B cell (primary cell): ENCODE measurements around the gene ARHGEF37. TPM values are rescaled to one million over a fixed set of nuclear protein-coding genes. Genes with fewer than 3 reads are reported as not detected.

Experiments
- ATAC-seq: fragments of 200-7000 bp; cut with Tn5 transposase; one replicate; pipeline ENCODE4 v1.10.0; 2021; ENCODE audit warnings: low read depth, mild to moderate bottlenecking, moderate number of reproducible peaks, moderate library complexity
- CTCF ChIA-PET: fragments of 350-600 bp; sonication (Branson Sonifier 250); formaldehyde crosslinking; loops from one replicate; lab custom pipeline; 2021; ENCODE audit warnings: antibody characterized with exemption, inconsistent platforms; lab: Charles Lee
- POLR2A ChIA-PET: fragments of 350-600 bp; sonication (Branson Sonifier 250); formaldehyde crosslinking; loops from one replicate; lab custom pipeline; 2021; ENCODE audit warnings: antibody characterized with exemption; lab: Charles Lee
- DNase-seq: peaks from one replicate; pipeline ENCODE4 v3.0.0; 2013
- H2AFZ ChIP-seq: 2 replicates; pipeline ENCODE4 v1.6.1; 2012; ENCODE audit warnings: mild to moderate bottlenecking, low read depth, low read length; ENCODE audit not compliant: insufficient read depth, poor library complexity, severe bottlenecking
- H3K27ac ChIP-seq, 2 donors: 1 replicate in 1 of 2; 2 replicates in 1 of 2; pipeline ENCODE4 v1.5.1; 2012 to 2013; ENCODE audit warnings: low read length in 2 of 2, mild to moderate bottlenecking in 2 of 2, moderate library complexity in 1 of 2
- H3K27me3 ChIP-seq, 4 experiments: fragments of 200-600 bp in 1 of 4; sonication (generic) in 1 of 4; replicated peaks in 1 of 4; 1 replicate in 2 of 4; 2 replicates in 2 of 4; pipeline versions ENCODE4 v1.6.1 to v1.7.0; 2013 to 2016; ENCODE audit warnings: low read length in 3 of 4, mild to moderate bottlenecking in 2 of 4, mixed read lengths in 1 of 4, moderate library complexity in 1 of 4; ENCODE audit not compliant: insufficient read depth in 4 of 4, control insufficient read depth in 3 of 4; ENCODE audit errors: control extremely low read depth in 1 of 4
- H3K36me3 ChIP-seq, 2 experiments: replicated peaks in 1 of 2; 1 replicate in 1 of 2; 2 replicates in 1 of 2; pipeline versions ENCODE4 v1.6.1 to v1.7.1; 2013; ENCODE audit warnings: low read length in 1 of 2; ENCODE audit not compliant: insufficient read depth in 2 of 2, control insufficient read depth in 1 of 2; ENCODE audit errors: control extremely low read depth in 1 of 2, extremely low read depth in 1 of 2
- H3K4me1 ChIP-seq, 2 donors: fragments of 200-600 bp in 1 of 2; sonication (generic) in 1 of 2; 1 replicate in 1 of 2; 2 replicates in 1 of 2; pipeline versions ENCODE4 v1.5.1 to v1.6.1; 2013 to 2017; ENCODE audit warnings: low read length in 2 of 2; ENCODE audit not compliant: control insufficient read depth in 2 of 2, insufficient read depth in 2 of 2
- H3K4me2 ChIP-seq: replicated peaks from 2 replicates; pipeline ENCODE3; 2012; ENCODE audit warnings: mild to moderate bottlenecking, low read depth, low read length; ENCODE audit not compliant: poor library complexity, severe bottlenecking
- H3K4me3 ChIP-seq, 5 experiments: fragments of 200-600 bp in 1 of 5; sonication (generic) in 1 of 5; 1 replicate in 3 of 5; 2 replicates in 2 of 5; pipeline versions ENCODE4 v1.5.1 to v1.7.0; 2011 to 2016; ENCODE audit warnings: low read length in 4 of 5, mild to moderate bottlenecking in 4 of 5, low read depth in 2 of 5, control low read depth in 1 of 5, moderate library complexity in 1 of 5; ENCODE audit not compliant: insufficient read depth in 1 of 5; ENCODE audit errors: control extremely low read depth in 1 of 5, extremely low read depth in 1 of 5
- H3K79me2 ChIP-seq: fragments of 200-600 bp; sonication (generic); one replicate; pipeline ENCODE4 v1.6.0; 2016; ENCODE audit warnings: low read length; ENCODE audit not compliant: control insufficient read depth, insufficient read depth
- H3K9ac ChIP-seq: fragments of 200-600 bp; sonication (generic); 2 replicates; pipeline ENCODE4 v1.6.1; 2017; ENCODE audit warnings: mild to moderate bottlenecking, low read length, moderate library complexity
- H3K9me3 ChIP-seq, 3 donors: one replicate each; pipeline versions ENCODE4 v1.6.1 to v1.7.1; 2013; ENCODE audit warnings: low read length in 2 of 3; ENCODE audit not compliant: control insufficient read depth in 2 of 3, insufficient read depth in 1 of 3; ENCODE audit errors: control extremely low read depth in 1 of 3
- H4K20me1 ChIP-seq: 2 replicates; pipeline ENCODE4 v1.6.0; 2012; ENCODE audit warnings: mild to moderate bottlenecking, low read length; ENCODE audit not compliant: insufficient read depth, control insufficient read depth, poor library complexity, severe bottlenecking
- H3K27ac Mint-ChIP-seq: one replicate; pipeline ENCODE4 v1.8.0; 2021; ENCODE audit warnings: mixed read lengths
- H3K27me3 Mint-ChIP-seq: one replicate; pipeline ENCODE4 v1.8.0; 2021; ENCODE audit warnings: mixed read lengths
- H3K4me1 Mint-ChIP-seq: one replicate; pipeline ENCODE4 v1.8.0; 2021; ENCODE audit warnings: mixed read lengths
- H3K4me3 Mint-ChIP-seq: one replicate; pipeline ENCODE4 v1.8.0; 2021; ENCODE audit warnings: mixed read lengths
- H3K9me3 Mint-ChIP-seq: one replicate; pipeline ENCODE4 v1.8.0; 2022; ENCODE audit warnings: mixed read lengths; ENCODE audit not compliant: insufficient read depth
- EZH2 ChIP-seq: IDR thresholded peaks from 2 replicates; pipeline ENCODE4 v1.6.1; 2012; ENCODE audit warnings: borderline replicate concordance, low read depth, mild to moderate bottlenecking, moderate library complexity, low read length; ENCODE audit not compliant: insufficient read depth, poor library complexity, severe bottlenecking
- WGBS: methylation state at CpG from one replicate; pipeline ENCODE4 v1.1.5; 2013; ENCODE audit warnings: missing lambda C conversion rate; ENCODE audit not compliant: insufficient coverage; 5-methylcytosine and 5-hydroxymethylcytosine counted together
- intact Hi-C: fragments of 100-400 bp; cut with micrococcal nuclease; formaldehyde crosslinking; loops from one replicate; pipeline ENCODE4 v1.10.0; 2022
- polyA plus RNA-seq: library from polyadenylated mRNA; depleted of rRNA; stranded (reverse); fragments of >200 nt; gene quantifications from 2 replicates; pipeline ENCODE4 v1.2.3, GENCODE V29; 2012
- total RNA-seq, 2 donors: library from RNA; stranded (reverse); fragments of 120-200 nt in 1 of 2; gene quantifications; 1 replicate in 1 of 2; 2 replicates in 1 of 2; pipeline versions ENCODE4 v1.2.3 to v1.2.4, GENCODE V29; 2013 to 2022
- TF ChIP-seq, protein P1 (sequence below): fragments of 200-600 bp; IDR thresholded peaks from one replicate; pipeline ENCODE4 v1.8.0; 2022; ENCODE audit warnings: antibody characterized with exemption, mild to moderate bottlenecking

The ARHGEF37 gene
- total and polyA plus RNA-seq, 2 donors (not counting 1 experiment from before 2014, with no cell fraction given), result 0.06 to 1.7 TPM

DNA sequence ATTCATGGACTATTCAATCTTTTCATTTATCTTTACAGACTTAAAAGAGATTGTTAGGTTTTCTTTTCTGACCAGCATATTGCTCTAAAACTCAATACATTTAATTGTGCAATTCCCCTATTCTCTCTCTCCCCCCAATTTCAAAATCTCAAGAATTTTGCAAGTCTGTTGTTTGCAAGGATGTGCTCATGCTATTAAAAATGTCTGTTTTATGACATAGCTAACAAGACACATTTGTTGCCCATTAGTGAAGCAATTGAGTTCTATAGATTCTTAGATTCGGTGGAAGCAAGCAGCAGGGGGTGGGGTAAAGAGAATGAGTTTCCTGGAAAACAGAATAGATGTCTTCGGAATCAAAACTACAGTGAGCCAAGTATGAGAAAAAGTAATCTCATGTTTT, 21.6 kb upstream of the ARHGEF37 start:
- Histone ChIP-seq H3K27ac (no peak overlapping the region), H4K20me1 (no peaks in the 10 kb centered on the region), H3K27me3 (no peaks in the 10 kb centered on the region), H3K4me1 (no peaks in the 10 kb centered on the region), H3K79me2 (no peaks in the 10 kb centered on the region), H3K9me3 (no peaks in the 10 kb centered on the region), H3K9ac (no peak overlapping the region), H3K4me2 (no peak overlapping the region), H3K36me3 (no peaks in the 10 kb centered on the region), H3K4me3 (no peak overlapping the region), H2AFZ (no peak overlapping the region)
- POLR2A ChIA-PET, result no interaction called here
- H3K9me3 Mint-ChIP-seq, result no peaks in the 10 kb centered on the region
- ATAC-seq (no peak), DNase-seq (no peak)
- 100% methylated on average over 1 of the region's 2 CpGs for WGBS
- TF ChIP-seq EZH2, result no peak
- TF ChIP-seq, protein P1, sequence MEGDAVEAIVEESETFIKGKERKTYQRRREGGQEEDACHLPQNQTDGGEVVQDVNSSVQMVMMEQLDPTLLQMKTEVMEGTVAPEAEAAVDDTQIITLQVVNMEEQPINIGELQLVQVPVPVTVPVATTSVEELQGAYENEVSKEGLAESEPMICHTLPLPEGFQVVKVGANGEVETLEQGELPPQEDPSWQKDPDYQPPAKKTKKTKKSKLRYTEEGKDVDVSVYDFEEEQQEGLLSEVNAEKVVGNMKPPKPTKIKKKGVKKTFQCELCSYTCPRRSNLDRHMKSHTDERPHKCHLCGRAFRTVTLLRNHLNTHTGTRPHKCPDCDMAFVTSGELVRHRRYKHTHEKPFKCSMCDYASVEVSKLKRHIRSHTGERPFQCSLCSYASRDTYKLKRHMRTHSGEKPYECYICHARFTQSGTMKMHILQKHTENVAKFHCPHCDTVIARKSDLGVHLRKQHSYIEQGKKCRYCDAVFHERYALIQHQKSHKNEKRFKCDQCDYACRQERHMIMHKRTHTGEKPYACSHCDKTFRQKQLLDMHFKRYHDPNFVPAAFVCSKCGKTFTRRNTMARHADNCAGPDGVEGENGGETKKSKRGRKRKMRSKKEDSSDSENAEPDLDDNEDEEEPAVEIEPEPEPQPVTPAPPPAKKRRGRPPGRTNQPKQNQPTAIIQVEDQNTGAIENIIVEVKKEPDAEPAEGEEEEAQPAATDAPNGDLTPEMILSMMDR, result no peak
- intact Hi-C loops, result loop anchor here (5.0 kb wide), 1 partner anchor 827 kb away; no protein-coding TSS in a partner anchor
- CTCF ChIA-PET, result interaction anchor here (1.0 to 5.0 kb wide), 2 partner anchors 177 to 242 kb away, joined by 3 to 67 read pairs; partner anchors contain the start of gene IL17B
- H3K27me3 Mint-ChIP-seq, result no peaks in the 10 kb centered on the region
- H3K4me3 Mint-ChIP-seq, result no peak overlapping the region
- no peak overlapping the region for H3K27ac Mint-ChIP-seq
- H3K4me1 Mint-ChIP-seq, result no peaks in the 10 kb centered on the region

DNA sequence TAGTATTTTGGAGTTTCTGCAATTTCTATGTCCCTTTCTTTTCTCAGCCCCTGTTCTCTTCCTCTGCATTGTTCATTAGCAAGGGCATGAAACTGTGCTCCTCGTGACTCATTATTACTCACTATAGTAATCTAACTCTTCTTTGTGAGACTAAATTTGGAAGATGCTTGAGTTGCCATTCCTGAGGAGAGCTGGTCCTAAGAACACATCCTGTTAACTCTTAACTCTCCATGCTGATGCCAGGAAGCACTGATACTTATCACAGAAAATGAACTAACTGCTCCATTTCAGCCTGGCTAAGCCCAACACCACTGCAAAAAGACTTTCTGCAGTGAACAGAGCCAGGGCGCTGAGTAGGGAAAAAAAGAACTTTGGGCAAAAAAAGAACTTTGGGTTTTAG, 19.4 kb upstream of the ARHGEF37 start:
- H3K4me2 ChIP-seq, result no peak overlapping the region
- H3K9ac ChIP-seq, result no peak overlapping the region
- POLR2A ChIA-PET, result no interaction called here

More for the DNA sequence above, 19.4 kb upstream of the ARHGEF37 start:
- Mint-ChIP-seq H3K4me3 (no peak overlapping the region), H3K4me1 (no peaks in the 10 kb centered on the region), H3K27me3 (no peaks in the 10 kb centered on the region), H3K9me3 (no peaks in the 10 kb centered on the region), H3K27ac (no peak overlapping the region)
- ATAC-seq (no peak), DNase-seq (no peak)
- no peak for TF ChIP-seq EZH2
- TF ChIP-seq, protein P1, result no peak
- Histone ChIP-seq H3K27ac (no peak overlapping the region), H3K9me3 (no peaks in the 10 kb centered on the region), H4K20me1 (no peaks in the 10 kb centered on the region), H3K36me3 (no peaks in the 10 kb centered on the region), H3K27me3 (no peaks in the 10 kb centered on the region), H3K4me3 (no peak overlapping the region), H3K4me1 (no peaks in the 10 kb centered on the region), H2AFZ (no peak overlapping the region), H3K79me2 (no peaks in the 10 kb centered on the region)
- CTCF ChIA-PET, result interaction anchor here (0.8 to 5.0 kb wide), 7 partner anchors 10 to 243 kb away, joined by 3 to 67 read pairs (median 10); partner anchors contain the start of gene IL17B
- WGBS, result no CpG with 5 or more reads among the region's 2 CpGs
- intact Hi-C loops, result loop anchor here (5.0 kb wide), 1 partner anchor 830 kb away; no protein-coding TSS in a partner anchor
